Stimulated activated CD4-positive, alpha-beta T cell treated with anti-CD3 and anti-CD28 coated beads, Interleukin-1b, Interleukin-23, amount 100 ng/mL, for 24 hours (primary cell): ENCODE measurements around the gene ZSCAN29.
A peak's percentile ranks its signal among the peaks of the same experiment; 100 is the strongest.
"Not testable (repeated sequence)": the region's sequence is repeated elsewhere in the genome, so short reads cannot be mapped to it uniquely, and the experiment has no call there.

Experiments used
- DNase-seq, 4 experiments: peaks; one replicate each; pipeline ENCODE4 v3.0.0-alpha.2; 2020; ENCODE audit warnings: low read depth in 4 of 4, low spot score in 1 of 4

ZSCAN29 gene

GRCh38 chr15:43370975-43371974, at the start of gene ZSCAN29, which contains the start of gene TUBGCP4:
TSS of gene ZSCAN29 (minus strand) at chr15:43371043. CDS start at chr15:43369913, 1,130 bp downstream.
TSS of gene TUBGCP4 (plus strand) at chr15:43371101. CDS start at chr15:43371355, 254 bp downstream.
- peak; percentile 47 to 73 (median 58) for DNase-seq

- no peak for DNase-seq
Measured at GRCh38 chr15:43420435-43420834, 49.6 kb upstream of the ZSCAN29 start.

- no peak for DNase-seq
Measured at GRCh38 chr15:43414196-43414595, 43.4 kb upstream of the ZSCAN29 start.

GRCh38 chr15:43412096-43412495, 41.3 kb upstream of the ZSCAN29 start:
- DNase-seq = no peak

GRCh38 chr15:43410572-43411214, 39.9 kb upstream of the ZSCAN29 start:
- DNase-seq = no peak

- DNase-seq = no peak
Measured at GRCh38 chr15:43408789-43409188, 37.9 kb upstream of the ZSCAN29 start.

GRCh38 chr15:43406808-43407207, 36.0 kb upstream of the ZSCAN29 start:
- no peak for DNase-seq

GRCh38 chr15:43406189-43406588, 35.3 kb upstream of the ZSCAN29 start:
- no peak for DNase-seq

- no peak for DNase-seq
Measured at GRCh38 chr15:43404130-43404529, 33.3 kb upstream of the ZSCAN29 start.

GRCh38 chr15:43403616-43404015, 32.8 kb upstream of the ZSCAN29 start:
- no peak for DNase-seq

- no peak for DNase-seq
Measured at GRCh38 chr15:43402255-43402654, 31.4 kb upstream of the ZSCAN29 start.

GRCh38 chr15:43393592-43393991, 22.7 kb upstream of the ZSCAN29 start:
- not testable (repeated sequence) for DNase-seq

- no peak for DNase-seq
Measured at GRCh38 chr15:43390723-43391122, 19.9 kb upstream of the ZSCAN29 start.

GRCh38 chr15:43383070-43383469, 12.2 kb upstream of the ZSCAN29 start:
- DNase-seq = no peak

- DNase-seq = no peak
Measured at GRCh38 chr15:43382310-43382709, 11.5 kb upstream of the ZSCAN29 start.

- no peak for DNase-seq
Measured at GRCh38 chr15:43378601-43379000, 7.8 kb upstream of the ZSCAN29 start.

- peak in 1 of 4 experiments; percentile 7 for DNase-seq
Measured at GRCh38 chr15:43376017-43376705, 5.3 kb upstream of the ZSCAN29 start.

GRCh38 chr15:43370310-43370974, 401 bp downstream of the ZSCAN29 start:
- peak in 1 of 4 experiments; percentile 14 for DNase-seq

- no peak for DNase-seq
Measured at GRCh38 chr15:43361313-43361903, 9.4 kb downstream of the ZSCAN29 start.

GRCh38 chr15:43360821-43361220, 10.0 kb downstream of the ZSCAN29 start:
- no peak for DNase-seq
